Keratinocyte (primary cell): ENCODE results near the gene KCND2.

Source experiments
- EZH2 ChIP-seq: IDR thresholded peaks from one replicate; pipeline ENCODE4 v1.6.1; 2012; ENCODE audit warnings: inconsistent platforms, mild to moderate bottlenecking, low read length, moderate library complexity
- TF ChIP-seq, protein P1 (sequence below), 3 experiments: IDR thresholded peaks in 1 of 3; conservative IDR thresholded peaks in 1 of 3; optimal IDR thresholded peaks in 1 of 3; 2 replicates in 2 of 3; 3 replicates in 1 of 3; pipeline versions ENCODE3 to v1.5.1; 2011; ENCODE audit warnings: low read length in 3 of 3, mild to moderate bottlenecking in 3 of 3, moderate library complexity in 2 of 3, control low read depth in 1 of 3, inconsistent platforms in 1 of 3; ENCODE audit not compliant: insufficient read depth in 2 of 3; ENCODE audit errors: extremely low read depth in 1 of 3

- TF ChIP-seq, protein P1, sequence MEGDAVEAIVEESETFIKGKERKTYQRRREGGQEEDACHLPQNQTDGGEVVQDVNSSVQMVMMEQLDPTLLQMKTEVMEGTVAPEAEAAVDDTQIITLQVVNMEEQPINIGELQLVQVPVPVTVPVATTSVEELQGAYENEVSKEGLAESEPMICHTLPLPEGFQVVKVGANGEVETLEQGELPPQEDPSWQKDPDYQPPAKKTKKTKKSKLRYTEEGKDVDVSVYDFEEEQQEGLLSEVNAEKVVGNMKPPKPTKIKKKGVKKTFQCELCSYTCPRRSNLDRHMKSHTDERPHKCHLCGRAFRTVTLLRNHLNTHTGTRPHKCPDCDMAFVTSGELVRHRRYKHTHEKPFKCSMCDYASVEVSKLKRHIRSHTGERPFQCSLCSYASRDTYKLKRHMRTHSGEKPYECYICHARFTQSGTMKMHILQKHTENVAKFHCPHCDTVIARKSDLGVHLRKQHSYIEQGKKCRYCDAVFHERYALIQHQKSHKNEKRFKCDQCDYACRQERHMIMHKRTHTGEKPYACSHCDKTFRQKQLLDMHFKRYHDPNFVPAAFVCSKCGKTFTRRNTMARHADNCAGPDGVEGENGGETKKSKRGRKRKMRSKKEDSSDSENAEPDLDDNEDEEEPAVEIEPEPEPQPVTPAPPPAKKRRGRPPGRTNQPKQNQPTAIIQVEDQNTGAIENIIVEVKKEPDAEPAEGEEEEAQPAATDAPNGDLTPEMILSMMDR (optimal IDR thresholded peaks at IDR 0.05 in 1 of 3, IDR thresholded peaks at IDR 0.05 in 1 of 3, conservative IDR thresholded peaks at IDR 0.05 in 1 of 3; ENCODE audit: extremely low read depth in 1 of 3, insufficient read depth in 2 of 3, low read length in 3 of 3) = no peak
- TF ChIP-seq EZH2 = no peak
Measured at GRCh38 chr7:120724955-120725354, 452.0 kb downstream of the KCND2 start.
